HCT116 (cell line): ENCODE results near the gene ZNF746. TPM values are rescaled to one million over a fixed set of nuclear protein-coding genes. Genes with fewer than 3 reads are reported as not detected.

Source experiments
- ATAC-seq: fragments of 200-7000 bp; cut with Tn5 transposase; 2 replicates; pipeline ENCODE4 v1.9.1; 2020; ENCODE audit warnings: mild to moderate bottlenecking, moderate library complexity
- BruUV-seq: library from RNA; stranded (reverse); fragments of 400-500 nt; replicated peaks from 2 replicates; lab custom pipeline; 2021; lab: Mats Ljungman, UMichigan
- CTCF ChIA-PET: fragments of 300-600 bp; sonication (Branson Sonifier 250); formaldehyde crosslinking; loops from one replicate; lab custom pipeline; 2021; ENCODE audit warnings: antibody characterized with exemption; lab: Charles Lee
- POLR2A ChIA-PET: fragments of 300-600, 350-600 bp; sonication (Branson Sonifier 250); formaldehyde crosslinking; loops from one replicate; lab custom pipeline; 2021; ENCODE audit warnings: antibody characterized with exemption; lab: Charles Lee
- RAD21 ChIA-PET, 2 experiments: fragments of 300-600 bp; sonication (Branson Sonifier 250); formaldehyde crosslinking; loops; one replicate each; lab custom pipeline; 2023; ENCODE audit warnings: low total read pairs in 2 of 2; ENCODE audit not compliant: uncharacterized antibody in 2 of 2, unreplicated experiment in 2 of 2, low non-redundant PET in 1 of 2; lab: Charles Lee
- DNase-seq: peaks from one replicate; pipeline ENCODE4 v3.0.0-alpha.2; 2010; ENCODE audit warnings: low read depth, low spot score
- H2AFZ ChIP-seq: fragments of 200-600 bp; shearing (Covaris generic), sonication (generic); 2 replicates; pipeline ENCODE4 v1.6.1; 2017; ENCODE audit warnings: low read depth, mixed run types, mixed read lengths, antibody characterized with exemption, low read length; ENCODE audit not compliant: poor library complexity, severe bottlenecking
- H3K27ac ChIP-seq: 2 replicates; pipeline ENCODE4 v1.5.1; 2012; ENCODE audit warnings: low read depth, low read length
- H3K27me3 ChIP-seq: fragments of 200-600 bp; sonication (generic); 2 replicates; pipeline ENCODE4 v1.6.1; 2016; ENCODE audit warnings: mixed run types, low read length, mixed read lengths; ENCODE audit not compliant: insufficient read depth
- H3K36me3 ChIP-seq, 2 experiments: fragments of 200-500 bp in 1 of 2; fragments of 200-600 bp in 1 of 2; sonication (Bioruptor generic) in 1 of 2; sonication (generic) in 1 of 2; 2 replicates each; pipeline versions ENCODE4 v1.5.1 to v1.6.1; 2014 to 2016; ENCODE audit warnings: low read length in 2 of 2, inconsistent platforms in 1 of 2, mixed read lengths in 1 of 2, mixed run types in 1 of 2; ENCODE audit not compliant: insufficient read depth in 2 of 2, control insufficient read depth in 1 of 2
- H3K4me1 ChIP-seq, 2 experiments: fragments of 200-600 bp in 1 of 2; sonication (generic) in 1 of 2; 2 replicates each; pipeline versions ENCODE4 v1.5.1 to v1.6.1; 2012 to 2017; ENCODE audit warnings: low read length in 2 of 2, inconsistent platforms in 1 of 2, mild to moderate bottlenecking in 1 of 2, mixed read lengths in 1 of 2, mixed run types in 1 of 2, moderate library complexity in 1 of 2; ENCODE audit not compliant: insufficient read depth in 2 of 2, control insufficient read depth in 1 of 2
- H3K4me2 ChIP-seq: fragments of 200-600 bp; sonication (generic); 2 replicates; pipeline ENCODE4 v1.6.1; 2017; ENCODE audit warnings: mixed run types, low read length, mixed read lengths
- H3K4me3 ChIP-seq, 2 experiments: fragments of 200-600 bp in 1 of 2; sonication (generic) in 1 of 2; replicated peaks in 1 of 2; 2 replicates each; pipeline ENCODE4 v1.5.1; 2011 to 2016; ENCODE audit warnings: low read length in 2 of 2, control low read depth in 1 of 2, low read depth in 1 of 2, mild to moderate bottlenecking in 1 of 2, mixed read lengths in 1 of 2, mixed run types in 1 of 2
- H3K79me2 ChIP-seq: fragments of 200-600 bp; sonication (generic); 2 replicates; pipeline ENCODE4 v1.6.1; 2017; ENCODE audit warnings: mild to moderate bottlenecking, mixed run types, low read length, moderate library complexity, mixed read lengths; ENCODE audit not compliant: insufficient read depth
- H3K9ac ChIP-seq: fragments of 200-600 bp; sonication (generic); 2 replicates; pipeline ENCODE4 v1.6.1; 2016; ENCODE audit warnings: low read length, mixed read lengths
- H3K9me2 ChIP-seq: fragments of 200-600 bp; sonication (generic), shearing (Covaris generic); 2 replicates; pipeline ENCODE4 v1.6.1; 2017; ENCODE audit warnings: mixed run types, mild to moderate bottlenecking, moderate library complexity; ENCODE audit not compliant: insufficient read depth
- H3K9me3 ChIP-seq, 2 experiments: fragments of 200-500 bp in 1 of 2; fragments of 200-600 bp in 1 of 2; sonication (Bioruptor generic) in 1 of 2; sonication (generic) in 1 of 2; 2 replicates each; pipeline ENCODE4 v1.6.1; 2014 to 2017; ENCODE audit warnings: low read length in 2 of 2, mixed read lengths in 2 of 2, inconsistent platforms in 1 of 2, low read depth in 1 of 2, mild to moderate bottlenecking in 1 of 2, mixed run types in 1 of 2, moderate library complexity in 1 of 2; ENCODE audit not compliant: control insufficient read depth in 1 of 2, insufficient read depth in 1 of 2
- H4K20me1 ChIP-seq: fragments of 200-600 bp; sonication (generic), shearing (Covaris generic); 2 replicates; pipeline ENCODE4 v1.6.1; 2017; ENCODE audit warnings: mixed run types, mild to moderate bottlenecking, moderate library complexity; ENCODE audit not compliant: insufficient read depth
- EGR1 ChIP-seq: IDR thresholded peaks from 2 replicates; pipeline ENCODE4 v1.6.1; 2012; ENCODE audit warnings: low read depth
- ELF1 ChIP-seq: IDR thresholded peaks from 2 replicates; pipeline ENCODE4 v1.6.1; 2012; ENCODE audit warnings: low read depth, borderline replicate concordance
- SP1 ChIP-seq: IDR thresholded peaks from 2 replicates; pipeline ENCODE4 v1.6.1; 2012; ENCODE audit warnings: low read depth
- ZFX ChIP-seq: fragments of 450-650 bp; IDR thresholded peaks from 2 replicates; pipeline ENCODE4 v1.6.1; 2017
- intact Hi-C: fragments of 100-400 bp; cut with micrococcal nuclease; formaldehyde crosslinking; loops from 2 replicates; pipeline ENCODE4 v1.10.0; 2022
- total RNA-seq: library from RNA; stranded (reverse); gene quantifications from one replicate; pipeline ENCODE4 v1.2.1, GENCODE V29; 2021; ENCODE audit not compliant: unreplicated experiment
- TF ChIP-seq, protein P1 (sequence below), 3 experiments: fragments of 200-600 bp in 1 of 3; sonication (generic) in 1 of 3; IDR thresholded peaks in 2 of 3; conservative IDR thresholded peaks in 1 of 3; 2 replicates each; pipeline ENCODE4 v1.5.1; 2012 to 2017; ENCODE audit warnings: low read depth in 2 of 3, low read length in 2 of 3, antibody characterized with exemption in 1 of 3, borderline replicate concordance in 1 of 3, control low read depth in 1 of 3, mild to moderate bottlenecking in 1 of 3, mixed read lengths in 1 of 3, mixed run types in 1 of 3, moderate library complexity in 1 of 3; ENCODE audit not compliant: insufficient read depth in 1 of 3

ZNF746 gene
- total RNA-seq, 1 experiment from 2014 or later: 18.7 TPM

DNA sequence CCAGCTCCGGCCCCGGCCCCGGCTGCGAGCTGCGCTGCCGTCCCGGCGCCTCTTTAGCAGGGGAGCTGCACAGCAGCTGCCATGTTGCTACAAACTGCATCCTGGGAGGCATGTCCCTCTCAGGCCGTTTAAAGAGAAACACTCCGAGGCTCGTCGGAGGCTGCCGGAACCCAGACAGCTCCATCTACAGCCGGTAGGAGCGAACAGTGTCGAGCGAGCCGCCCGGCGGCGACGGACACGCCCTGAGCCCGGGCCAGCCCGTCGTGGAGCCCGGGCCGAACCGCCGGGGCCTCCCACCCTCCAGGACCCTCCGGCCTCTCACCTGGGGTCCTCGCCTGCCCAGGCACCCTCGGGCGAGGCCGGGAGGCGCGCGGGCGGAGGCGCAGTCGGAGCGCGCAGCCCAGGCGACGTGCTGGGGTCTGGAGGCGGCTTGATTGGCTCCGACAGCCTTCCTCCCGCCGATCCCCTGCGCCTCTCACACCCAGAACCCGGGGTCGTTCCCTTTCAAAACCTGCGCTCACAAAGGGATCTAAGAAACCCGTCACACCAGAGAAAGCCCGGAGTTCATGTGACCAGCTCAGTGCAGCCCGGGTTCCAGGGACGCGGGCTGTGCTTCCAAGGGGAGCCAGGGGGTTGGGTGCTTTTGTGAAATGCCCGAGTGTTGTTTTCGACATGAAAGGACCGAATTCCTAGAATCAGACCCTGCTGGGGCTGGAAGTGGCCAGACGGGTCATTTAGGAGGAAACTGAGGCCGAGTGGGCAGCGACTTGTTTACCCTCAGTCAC is 36.9 kb downstream of the ZNF746 start, which contains the start of gene ZNF777 (continued):
- TF ChIP-seq, protein P1, sequence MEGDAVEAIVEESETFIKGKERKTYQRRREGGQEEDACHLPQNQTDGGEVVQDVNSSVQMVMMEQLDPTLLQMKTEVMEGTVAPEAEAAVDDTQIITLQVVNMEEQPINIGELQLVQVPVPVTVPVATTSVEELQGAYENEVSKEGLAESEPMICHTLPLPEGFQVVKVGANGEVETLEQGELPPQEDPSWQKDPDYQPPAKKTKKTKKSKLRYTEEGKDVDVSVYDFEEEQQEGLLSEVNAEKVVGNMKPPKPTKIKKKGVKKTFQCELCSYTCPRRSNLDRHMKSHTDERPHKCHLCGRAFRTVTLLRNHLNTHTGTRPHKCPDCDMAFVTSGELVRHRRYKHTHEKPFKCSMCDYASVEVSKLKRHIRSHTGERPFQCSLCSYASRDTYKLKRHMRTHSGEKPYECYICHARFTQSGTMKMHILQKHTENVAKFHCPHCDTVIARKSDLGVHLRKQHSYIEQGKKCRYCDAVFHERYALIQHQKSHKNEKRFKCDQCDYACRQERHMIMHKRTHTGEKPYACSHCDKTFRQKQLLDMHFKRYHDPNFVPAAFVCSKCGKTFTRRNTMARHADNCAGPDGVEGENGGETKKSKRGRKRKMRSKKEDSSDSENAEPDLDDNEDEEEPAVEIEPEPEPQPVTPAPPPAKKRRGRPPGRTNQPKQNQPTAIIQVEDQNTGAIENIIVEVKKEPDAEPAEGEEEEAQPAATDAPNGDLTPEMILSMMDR (IDR thresholded peaks at IDR 0.05 in 2 of 3, conservative IDR thresholded peaks at IDR 0.05 in 1 of 3; ENCODE audit: borderline replicate concordance in 1 of 3, insufficient read depth in 1 of 3, low read depth in 2 of 3, low read length in 2 of 3): peak; percentile 35 to 43 (median 39); a peak in 4 of 6 replicates
- no peak for TF ChIP-seq EGR1
- TF ChIP-seq, all 23 proteins: peak for 7

- peak overlapping the region; percentile 85 for H3K4me2 ChIP-seq
- no peaks in the 10 kb centered on the region for H4K20me1 ChIP-seq
- RAD21 ChIA-PET: no interaction called here
- intact Hi-C loops: loop anchor here (5.0 kb wide), 1 partner anchor 197 kb away; the partner anchor contains the start of gene ZNF783
- no peaks in the 10 kb centered on the region for H3K9me3 ChIP-seq
- H3K4me3 ChIP-seq: peak overlapping the region; percentile 61 to 84
- CTCF ChIA-PET: interaction anchor here (0.8 to 1.5 kb wide), 4 partner anchors 17 to 198 kb away, joined by 3 to 5 read pairs (median 4); partner anchors contain the start of gene ZNF783
- no peaks in the 10 kb centered on the region for H3K27me3 ChIP-seq
- H3K79me2 ChIP-seq: peaks cover 29% of the 10 kb centered on the region
- DNase-seq (no peak), ATAC-seq (peak; percentile 55)
- no peak for TF ChIP-seq SP1
- TF ChIP-seq ELF1: no peak
- TF ChIP-seq ZFX: peak; percentile 96
- peak overlapping the region; percentile 85; the same call in 1 of the 2 replicates for H3K27ac ChIP-seq
- H3K9me2 ChIP-seq: no peaks in the 10 kb centered on the region
- H3K36me3 ChIP-seq: 0 out of 4 replicates have a peak, but pooled peaks cover 2 to 5% of the 10 kb centered on the region in 2 experiments
- peak overlapping the region; percentile 78 for H3K9ac ChIP-seq
- peaks cover 11 to 19% of the 10 kb centered on the region in 2 experiments; a peak in 2 of 4 replicates for H3K4me1 ChIP-seq
- BruUV-seq: no TSS peak
- POLR2A ChIA-PET: interaction anchor here (0.6 kb wide), 1 partner anchor 229 kb away, joined by 3 read pairs; no protein-coding TSS in a partner anchor
- H2AFZ ChIP-seq: no peak overlapping the region
Measured at GRCh38 chr7:149459540-149460452, 37.8 kb downstream of the ZNF746 start.
